GM12891 (cell line): ENCODE measurements around the gene SCARB1.

Experiments
- DNase-seq: peaks from one replicate; pipeline ENCODE4 v3.0.0; 2011; ENCODE audit warnings: low spot score; ENCODE audit not compliant: insufficient read length
- FAIRE-seq: peaks from 2 replicates; lab custom pipeline; 2011; peaks lifted over from hg19 to GRCh38; lab: Jason Lieb, UNC
- PAX5 ChIP-seq: IDR thresholded peaks from 2 replicates; pipeline ENCODE4 v1.6.1; 2011; ENCODE audit warnings: low read length, moderate library complexity, mild to moderate bottlenecking; ENCODE audit not compliant: insufficient read depth, severe bottlenecking
- POLR2A ChIP-seq: IDR thresholded peaks from 2 replicates; pipeline ENCODE4 v1.6.1; 2011; ENCODE audit warnings: low read depth, low read length, control low read depth
- POLR2AphosphoS5 ChIP-seq: IDR thresholded peaks from 2 replicates; pipeline ENCODE4 v1.6.1; 2011; ENCODE audit warnings: low read depth, low read length, control low read depth
- POU2F2 ChIP-seq: IDR thresholded peaks from 2 replicates; pipeline ENCODE4 v1.6.1; 2011; ENCODE audit warnings: low read depth, mild to moderate bottlenecking, control low read depth, low read length, moderate library complexity
- SPI1 ChIP-seq: IDR thresholded peaks from 2 replicates; pipeline ENCODE4 v1.6.1; 2011; ENCODE audit warnings: low read depth, low read length, control low read depth
- TAF1 ChIP-seq: IDR thresholded peaks from 2 replicates; pipeline ENCODE4 v1.6.1; 2011; ENCODE audit warnings: low read depth, low read length, control low read depth

Gene SCARB1

DNA sequence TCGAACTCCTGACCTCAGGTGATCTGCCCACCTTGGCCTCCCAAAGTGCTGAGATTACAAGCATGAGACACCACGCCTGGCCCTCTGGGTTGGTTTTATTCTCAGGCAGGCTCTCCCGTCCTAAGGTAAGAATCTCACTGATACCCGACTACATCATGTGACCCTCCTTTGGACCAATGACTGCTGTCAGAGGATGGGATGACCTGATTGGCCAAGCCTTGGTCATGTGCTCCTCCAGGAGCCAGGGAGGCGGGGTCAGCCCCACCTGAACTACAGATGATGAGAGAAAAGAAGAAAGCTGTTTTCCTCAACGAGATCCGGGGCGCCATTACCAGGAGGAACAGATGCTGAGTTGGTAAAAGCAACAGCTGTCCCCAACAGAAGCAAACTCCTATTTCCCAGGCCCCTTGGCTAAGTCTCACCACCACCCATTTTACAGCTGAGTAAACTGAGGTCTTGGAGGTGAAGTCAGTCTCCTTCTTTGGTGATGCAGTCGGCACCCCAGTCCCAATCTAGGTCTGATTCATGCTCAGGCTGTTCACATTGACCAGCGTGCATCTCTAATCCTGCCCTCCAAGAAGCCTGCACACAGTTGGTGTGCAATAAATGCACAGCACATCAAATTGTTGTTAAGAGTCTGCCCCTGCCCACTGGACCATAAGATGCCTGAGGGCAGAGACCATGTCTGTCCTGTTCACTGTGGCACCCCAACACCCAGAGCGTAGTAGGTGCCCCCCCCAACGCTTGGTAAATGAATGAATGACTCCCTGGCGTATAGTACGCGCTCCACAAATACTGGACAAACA lies 118.8 kb downstream of the SCARB1 start:
- FAIRE-seq (peak; percentile 33), DNase-seq (peak; percentile 66)
- TF ChIP-seq POU2F2 (no peak), POLR2A (no peak), PAX5 (no peak), POLR2AphosphoS5 (no peak), TAF1 (no peak), SPI1 (no peak)

DNA sequence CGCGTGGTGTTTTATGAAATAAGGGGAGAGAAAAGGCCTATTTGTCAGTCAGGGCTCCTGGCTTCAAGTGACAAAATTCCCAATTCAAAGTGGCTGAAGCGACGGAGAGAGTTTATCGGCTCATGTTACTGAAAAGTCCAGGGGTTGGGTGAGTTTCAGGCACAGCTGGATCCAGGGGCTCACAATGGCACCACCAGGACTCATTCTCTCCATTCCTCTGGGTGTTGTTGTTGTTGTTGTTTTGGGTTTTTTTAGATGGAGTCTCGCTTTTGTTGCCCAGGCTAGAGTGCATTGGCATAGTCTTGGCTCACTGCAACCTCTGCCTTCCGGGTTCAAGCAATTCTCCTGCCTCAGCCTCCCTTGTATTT lies 119.4 kb downstream of the SCARB1 start:
- FAIRE-seq: no peak
- no peak for DNase-seq
- TF ChIP-seq PAX5: no peak
- no peak for TF ChIP-seq TAF1
- no peak for TF ChIP-seq POU2F2
- TF ChIP-seq POLR2A: no peak
- TF ChIP-seq POLR2AphosphoS5: no peak
- no peak for TF ChIP-seq SPI1

DNA sequence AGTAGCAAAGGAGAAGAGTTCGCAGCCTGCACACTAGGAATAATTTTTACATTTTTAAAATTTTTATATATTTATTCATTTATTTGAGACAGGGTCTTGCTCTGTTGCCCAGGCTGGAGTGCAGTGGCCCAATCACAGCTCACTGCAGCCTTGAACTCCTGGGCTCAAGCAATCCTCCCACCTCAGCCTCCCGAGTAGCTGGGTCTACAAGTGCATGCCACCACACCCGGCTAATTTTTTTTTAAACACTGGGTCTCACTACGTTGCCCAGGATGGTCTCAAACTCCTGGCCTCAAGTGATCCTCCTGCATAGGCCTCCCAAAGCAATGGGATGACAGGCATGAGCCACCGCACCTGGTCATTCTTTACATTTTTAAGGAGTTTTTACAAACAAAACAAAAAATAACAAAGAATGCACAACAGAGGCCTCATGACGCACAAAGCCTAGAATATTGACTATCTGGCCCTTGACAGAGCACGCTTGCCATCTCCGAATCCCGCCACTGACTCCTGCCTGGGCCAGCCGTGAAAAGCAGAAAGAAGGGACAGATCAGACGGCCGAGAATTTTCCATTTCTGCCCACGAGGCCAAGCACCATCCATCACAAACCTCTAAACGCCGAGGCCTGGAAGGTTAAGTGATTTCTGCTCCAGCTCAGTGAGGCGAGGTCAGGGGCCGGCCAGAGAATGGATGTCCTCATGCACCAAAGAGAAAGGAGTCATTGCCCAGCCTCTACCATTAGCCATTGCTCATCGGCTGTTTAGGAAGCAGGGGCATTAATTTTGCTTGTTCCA lies 120.0 kb downstream of the SCARB1 start:
- TF ChIP-seq POLR2A (no peak), TAF1 (no peak), POU2F2 (no peak), PAX5 (no peak), POLR2AphosphoS5 (no peak), SPI1 (no peak)
- DNase-seq (no peak), FAIRE-seq (no peak)

DNA sequence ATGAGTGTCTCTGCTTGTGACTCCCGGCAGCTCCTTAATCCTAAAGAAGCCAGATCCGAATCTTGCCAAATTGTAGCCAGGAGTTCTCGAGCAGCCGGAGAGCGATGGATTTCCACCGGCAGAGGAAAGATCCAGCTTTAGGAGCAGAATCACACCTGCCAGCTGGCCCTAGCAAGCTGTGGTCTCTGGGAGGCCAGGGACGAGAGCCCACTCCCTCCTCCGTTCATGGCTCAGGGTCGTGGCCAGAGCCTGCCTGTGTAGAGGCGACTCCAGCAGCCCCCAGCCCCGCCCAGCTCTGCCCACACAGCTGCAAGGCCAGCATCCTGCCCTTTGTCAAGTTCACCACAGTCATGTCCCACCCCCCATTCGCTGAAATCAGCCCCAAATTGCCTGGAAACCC lies 121.0 kb downstream of the SCARB1 start:
- FAIRE-seq: no peak
- TF ChIP-seq SPI1: no peak
- no peak for TF ChIP-seq TAF1
- no peak for TF ChIP-seq PAX5
- no peak for TF ChIP-seq POLR2A
- no peak for TF ChIP-seq POU2F2
- no peak for TF ChIP-seq POLR2AphosphoS5
- no peak for DNase-seq

DNA sequence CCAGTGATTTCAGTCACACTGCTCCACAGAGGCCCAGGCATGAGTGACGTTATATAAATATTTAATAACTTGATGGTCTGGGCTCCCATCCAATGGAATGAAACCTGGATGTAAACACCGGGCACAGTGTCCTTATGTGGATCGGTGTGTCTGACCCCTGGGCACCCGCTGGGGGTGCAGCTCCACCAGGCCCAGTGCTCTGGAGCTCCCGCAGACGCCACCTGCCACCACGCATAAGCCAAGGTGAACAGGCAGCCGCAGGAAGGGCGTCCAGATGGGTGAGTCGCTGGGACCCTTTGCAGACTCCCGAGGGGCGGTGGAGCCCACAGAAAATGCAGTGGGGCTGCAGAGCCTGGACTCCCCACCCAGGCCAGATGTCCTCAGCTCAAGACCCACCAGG lies 121.6 kb downstream of the SCARB1 start:
- no peak for DNase-seq
- TF ChIP-seq SPI1 (no peak), POLR2A (no peak), POU2F2 (no peak), POLR2AphosphoS5 (no peak), TAF1 (no peak), PAX5 (no peak)
- no peak for FAIRE-seq

- FAIRE-seq: no peak
- TF ChIP-seq SPI1 (no peak), PAX5 (no peak), POLR2AphosphoS5 (no peak), POU2F2 (no peak), POLR2A (no peak), TAF1 (no peak)
These were observed 122.5 kb downstream of the SCARB1 start for GRCh38 chr12:124741211-124741610.

GRCh38 chr12:124740691-124741137 lies 123.0 kb downstream of the SCARB1 start:
- DNase-seq: no peak
- FAIRE-seq: peak; percentile 35
- TF ChIP-seq POLR2AphosphoS5 (no peak), TAF1 (no peak), POU2F2 (no peak), POLR2A (no peak), SPI1 (no peak), PAX5 (no peak)

More at GRCh38 chr12:124741211-124741610, 122.5 kb downstream of the SCARB1 start:
- no peak for DNase-seq

DNA sequence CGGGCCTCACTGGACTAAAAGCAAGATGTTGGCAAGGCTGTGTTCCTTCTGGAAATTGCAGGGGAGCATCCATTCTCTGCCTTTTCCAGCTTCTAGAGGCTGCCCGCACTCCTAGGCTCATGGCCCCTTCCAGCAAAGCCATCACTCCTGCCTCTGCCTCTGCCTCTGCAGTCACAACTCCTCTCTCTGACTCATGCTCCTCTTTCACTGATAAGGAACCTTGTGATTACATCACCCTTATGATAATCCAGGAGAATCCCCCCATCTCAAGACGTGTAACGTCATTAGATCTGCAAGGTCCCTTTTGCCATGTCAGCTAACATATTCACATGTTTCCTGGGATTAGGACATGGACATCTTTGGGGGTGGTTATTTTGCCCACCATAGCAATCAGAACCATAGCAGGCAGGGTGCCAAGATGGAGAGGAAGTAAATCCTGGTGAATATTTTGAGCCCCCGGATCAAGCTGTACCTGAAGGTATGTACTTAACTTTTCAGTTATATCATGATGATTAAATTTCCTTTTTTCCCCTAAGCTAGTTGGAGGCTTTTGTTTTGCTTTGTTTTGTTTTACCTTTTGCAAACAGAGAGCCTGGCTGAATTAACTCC lies 123.6 kb downstream of the SCARB1 start:
- DNase-seq: no peak

More for the DNA sequence above, 123.6 kb downstream of the SCARB1 start:
- TF ChIP-seq POLR2AphosphoS5: no peak
- TF ChIP-seq TAF1: no peak
- no peak for TF ChIP-seq PAX5
- no peak for TF ChIP-seq SPI1
- TF ChIP-seq POU2F2: no peak
- TF ChIP-seq POLR2A: no peak
- FAIRE-seq: no peak
